BE2C (cell line): ENCODE results near the gene CCDC157.

Source experiments
- DNase-seq: peaks from one replicate; pipeline ENCODE4 v3.0.0-alpha.2; 2020
- H3K27me3 ChIP-seq: fragments of 250-450 bp; sonication (Bioruptor Pico); 2 replicates; pipeline ENCODE4 v1.5.1; 2020; ENCODE audit warnings: mild to moderate bottlenecking
- H3K36me3 ChIP-seq: fragments of 250-450 bp; sonication (Bioruptor Pico); 2 replicates; pipeline ENCODE4 v1.5.1; 2020; ENCODE audit warnings: mild to moderate bottlenecking
- H3K4me1 ChIP-seq: fragments of 250-450 bp; sonication (Bioruptor Pico); 2 replicates; pipeline ENCODE4 v1.5.1; 2020
- H3K4me3 ChIP-seq: 2 replicates; pipeline ENCODE4 v1.5.1; 2011; ENCODE audit warnings: low read depth, low read length
- H3K9me3 ChIP-seq: fragments of 250-450 bp; sonication (Bioruptor Pico); 2 replicates; pipeline ENCODE4 v1.5.1; 2020
- TF ChIP-seq, protein P1 (sequence below): IDR thresholded peaks from 2 replicates; pipeline ENCODE4 v1.5.1; 2012; ENCODE audit warnings: mild to moderate bottlenecking, low read depth, low read length

CCDC157 gene

DNA sequence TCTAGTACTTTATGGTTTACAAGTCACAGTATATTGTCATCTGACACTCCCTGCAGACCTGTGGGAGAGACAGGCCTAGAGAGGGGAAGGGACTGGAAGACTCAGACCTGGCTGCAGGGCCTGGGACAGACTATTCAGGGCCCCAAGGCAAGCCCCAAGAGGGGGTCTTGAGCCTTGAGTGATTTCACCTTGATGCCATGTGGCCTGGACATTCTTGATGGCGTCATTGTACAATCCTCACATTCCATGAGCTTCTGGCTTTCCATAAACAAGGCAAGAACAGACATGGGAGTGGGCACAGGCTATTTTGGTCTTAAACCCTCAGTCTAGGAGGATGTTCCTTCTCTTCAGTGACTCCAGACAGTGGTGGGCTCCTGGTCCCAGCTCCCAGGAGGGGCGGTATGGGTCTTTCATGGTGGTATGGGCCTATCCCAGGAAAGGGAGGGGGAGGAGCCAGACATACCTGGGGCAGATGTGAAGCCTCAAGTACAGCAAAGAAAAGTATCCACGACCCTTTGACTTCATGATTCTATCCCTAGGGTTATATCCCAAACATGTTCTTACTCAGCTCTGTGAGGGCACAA is 28.2 kb upstream of the CCDC157 start:
- Histone ChIP-seq H3K9me3 (no peaks in the 10 kb centered on the region), H3K4me1 (peaks cover 6% of the 10 kb centered on the region; the same call in 1 of the 2 replicates), H3K36me3 (peaks cover 21% of the 10 kb centered on the region), H3K27me3 (no peaks in the 10 kb centered on the region), H3K4me3 (no peak overlapping the region)
- DNase-seq = no peak
- TF ChIP-seq, protein P1, sequence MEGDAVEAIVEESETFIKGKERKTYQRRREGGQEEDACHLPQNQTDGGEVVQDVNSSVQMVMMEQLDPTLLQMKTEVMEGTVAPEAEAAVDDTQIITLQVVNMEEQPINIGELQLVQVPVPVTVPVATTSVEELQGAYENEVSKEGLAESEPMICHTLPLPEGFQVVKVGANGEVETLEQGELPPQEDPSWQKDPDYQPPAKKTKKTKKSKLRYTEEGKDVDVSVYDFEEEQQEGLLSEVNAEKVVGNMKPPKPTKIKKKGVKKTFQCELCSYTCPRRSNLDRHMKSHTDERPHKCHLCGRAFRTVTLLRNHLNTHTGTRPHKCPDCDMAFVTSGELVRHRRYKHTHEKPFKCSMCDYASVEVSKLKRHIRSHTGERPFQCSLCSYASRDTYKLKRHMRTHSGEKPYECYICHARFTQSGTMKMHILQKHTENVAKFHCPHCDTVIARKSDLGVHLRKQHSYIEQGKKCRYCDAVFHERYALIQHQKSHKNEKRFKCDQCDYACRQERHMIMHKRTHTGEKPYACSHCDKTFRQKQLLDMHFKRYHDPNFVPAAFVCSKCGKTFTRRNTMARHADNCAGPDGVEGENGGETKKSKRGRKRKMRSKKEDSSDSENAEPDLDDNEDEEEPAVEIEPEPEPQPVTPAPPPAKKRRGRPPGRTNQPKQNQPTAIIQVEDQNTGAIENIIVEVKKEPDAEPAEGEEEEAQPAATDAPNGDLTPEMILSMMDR = no peak

- Histone ChIP-seq H3K27me3 (no peaks in the 10 kb centered on the region), H3K4me1 (peaks cover 2% of the 10 kb centered on the region; the same call in 1 of the 2 replicates), H3K36me3 (peaks cover 61% of the 10 kb centered on the region), H3K9me3 (no peaks in the 10 kb centered on the region), H3K4me3 (no peak overlapping the region)
- TF ChIP-seq, protein P1 = no peak
- no peak for DNase-seq
Measured at GRCh38 chr22:30332551-30332950, 24.3 kb upstream of the CCDC157 start.

DNA sequence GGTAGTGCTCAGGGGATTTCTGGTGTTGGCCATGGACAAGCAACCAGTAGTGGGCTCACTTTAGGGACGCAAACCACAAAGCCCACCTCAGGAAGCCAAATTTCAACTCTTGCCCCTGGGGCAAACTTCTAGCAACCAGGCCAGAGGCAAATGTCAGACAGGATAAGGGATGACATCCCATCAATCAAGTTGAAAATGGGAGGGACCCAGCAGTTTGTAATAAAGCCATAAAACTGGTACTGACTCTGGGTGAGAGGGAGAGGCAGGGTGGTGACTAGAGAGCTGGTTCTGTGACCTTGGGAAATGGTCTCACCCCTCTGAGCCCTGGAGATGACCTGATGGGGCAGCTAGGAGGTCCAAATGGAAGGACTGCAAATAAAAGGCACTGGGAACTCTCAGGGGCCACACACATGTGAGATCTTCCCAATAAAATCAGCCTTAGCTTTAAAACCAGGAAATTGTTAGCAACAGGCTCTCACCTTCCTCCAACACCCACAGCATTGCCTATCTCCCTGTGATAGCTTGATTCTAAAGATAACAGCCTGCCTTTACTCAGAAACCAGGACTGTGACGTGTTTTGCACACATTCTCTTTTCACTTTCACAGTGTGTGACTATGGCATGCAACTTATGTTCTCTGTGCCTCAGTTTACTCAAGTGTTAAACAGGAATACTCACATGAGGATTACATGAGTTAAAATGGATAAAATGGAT is 23.7 kb upstream of the CCDC157 start:
- H3K4me3 ChIP-seq = no peak overlapping the region
- H3K27me3 ChIP-seq = no peaks in the 10 kb centered on the region
- TF ChIP-seq, protein P1 = no peak
- H3K36me3 ChIP-seq = peaks cover 67% of the 10 kb centered on the region
- H3K4me1 ChIP-seq = no peaks in the 10 kb centered on the region
- no peak for DNase-seq
- H3K9me3 ChIP-seq = no peaks in the 10 kb centered on the region

- TF ChIP-seq, protein P1 = no peak
- H3K27me3 ChIP-seq = no peaks in the 10 kb centered on the region
- H3K9me3 ChIP-seq = no peaks in the 10 kb centered on the region
- H3K4me1 ChIP-seq = no peaks in the 10 kb centered on the region
- no peak overlapping the region for H3K4me3 ChIP-seq
- no peak for DNase-seq
- H3K36me3 ChIP-seq = peaks cover 72% of the 10 kb centered on the region
Measured at GRCh38 chr22:30333707-30334087, 23.1 kb upstream of the CCDC157 start.

GRCh38 chr22:30334646-30335045 is 22.2 kb upstream of the CCDC157 start:
- DNase-seq = no peak
- no peak overlapping the region for H3K4me3 ChIP-seq
- H3K9me3 ChIP-seq = no peaks in the 10 kb centered on the region
- no peaks in the 10 kb centered on the region for H3K27me3 ChIP-seq
- TF ChIP-seq, protein P1 = no peak
- peaks cover 82% of the 10 kb centered on the region for H3K36me3 ChIP-seq
- no peaks in the 10 kb centered on the region for H3K4me1 ChIP-seq

DNA sequence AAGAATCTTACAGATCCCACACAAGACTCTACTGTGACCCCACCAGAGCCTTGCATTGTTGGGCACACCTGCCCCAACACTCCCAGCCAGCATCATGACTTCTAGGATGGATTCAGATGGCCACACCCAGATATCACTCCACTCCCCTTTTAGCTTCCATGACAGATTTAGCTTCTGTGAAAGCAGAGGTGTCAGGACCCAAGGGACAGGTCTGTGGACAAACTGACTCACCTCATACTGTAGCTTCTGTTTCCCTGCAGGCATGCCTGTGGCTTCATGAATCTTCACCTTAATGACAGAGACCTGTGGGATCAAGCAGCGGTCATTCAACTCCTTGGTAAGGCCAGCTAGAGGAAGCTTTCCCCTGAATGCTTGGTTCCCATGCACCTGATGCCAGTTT is 21.6 kb upstream of the CCDC157 start:
- no peak overlapping the region for H3K4me3 ChIP-seq
- H3K4me1 ChIP-seq = no peaks in the 10 kb centered on the region
- TF ChIP-seq, protein P1 = no peak
- no peaks in the 10 kb centered on the region for H3K27me3 ChIP-seq
- no peaks in the 10 kb centered on the region for H3K9me3 ChIP-seq
- H3K36me3 ChIP-seq = peaks cover 87% of the 10 kb centered on the region
- no peak for DNase-seq
